ENCODE data around the gene BLVRA. TPM values are rescaled to one million over a fixed set of nuclear protein-coding genes. Genes with fewer than 3 reads are reported as not detected.
"Not testable (repeated sequence)": the region's sequence is repeated elsewhere in the genome, so short reads cannot be mapped to it uniquely, and the experiment has no call there.

BLVRA gene
- total RNA-seq, 2 donors from 2014 or later, result 29.8 to 36.1 TPM

DNA sequence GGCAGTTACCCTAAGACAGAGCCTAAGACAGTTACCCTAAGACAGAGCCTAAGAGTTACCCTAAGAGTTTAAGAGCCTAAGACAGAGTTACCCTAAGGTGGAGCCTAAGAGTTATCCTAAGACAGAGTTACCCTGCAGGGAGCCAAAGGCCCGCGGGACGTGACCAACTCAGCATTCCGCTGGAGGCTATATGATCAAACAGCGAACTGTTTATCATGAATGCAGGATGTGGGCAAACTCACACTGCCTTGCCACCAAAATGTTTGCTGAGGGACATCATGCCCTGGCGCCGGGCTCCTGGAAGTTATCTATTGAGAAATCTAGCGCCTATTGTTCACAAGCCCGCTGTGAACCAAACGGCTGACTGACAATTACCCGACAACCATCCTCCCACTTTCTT is 49.9 kb downstream of the BLVRA start:
- Mint-ChIP-seq H3K27me3 (ENCODE audit: low read depth) (peaks cover 19% of the 10 kb centered on the region), H3K4me3 (no peak overlapping the region), H3K36me3 (ENCODE audit: insufficient read depth in 2 of 2) (peaks cover 0 to 2% of the 10 kb centered on the region in 2 donors), H3K9me3 (no peaks in the 10 kb centered on the region), H3K27ac (peak overlapping the region; percentile 41), H3K4me1 (ENCODE audit: low read depth) (no peaks in the 10 kb centered on the region)
- DNase-seq (no peak), ATAC-seq (replicated peaks in 1 of 2) (no peak)

DNA sequence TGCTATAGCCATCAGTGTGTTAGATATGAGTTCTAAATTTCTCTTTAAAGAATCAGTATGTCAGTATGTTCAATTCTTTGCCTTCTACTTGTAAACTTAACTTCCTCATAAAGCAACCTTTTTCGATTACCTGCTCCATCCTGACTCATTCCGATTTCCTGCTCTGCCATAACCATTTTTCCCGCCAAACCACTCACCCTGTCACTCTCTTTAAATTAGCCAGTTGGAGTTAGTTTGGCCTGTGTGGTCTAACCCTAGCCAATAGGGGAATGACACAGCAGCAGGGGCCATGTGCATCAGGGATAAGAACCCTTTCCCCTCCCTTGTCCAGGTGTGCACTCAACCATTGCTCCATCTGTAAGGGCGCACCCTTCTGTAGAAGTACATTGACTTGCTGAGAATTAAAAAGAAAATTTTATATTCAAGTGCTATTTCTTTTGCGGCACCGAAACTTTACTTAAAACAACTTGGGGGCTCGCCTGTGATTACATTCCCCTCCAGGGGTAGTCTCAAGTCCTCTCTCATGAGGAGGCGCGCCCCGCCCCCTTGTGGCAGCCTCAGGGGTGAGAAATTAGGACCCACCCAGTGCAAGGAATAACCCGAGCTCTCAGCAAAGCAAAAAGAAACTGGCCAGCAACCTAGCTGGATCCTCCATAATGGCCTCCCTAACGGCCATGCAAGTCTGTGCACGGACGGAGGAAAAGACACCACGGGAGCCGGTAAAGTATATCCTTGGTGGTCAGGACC is 51.9 kb downstream of the BLVRA start:
- H3K27me3 Mint-ChIP-seq (ENCODE audit: low read depth), result peaks cover 33% of the 10 kb centered on the region
- not testable (repeated sequence) for H3K4me1 Mint-ChIP-seq (ENCODE audit: low read depth); H3K4me3 Mint-ChIP-seq; H3K36me3 Mint-ChIP-seq (ENCODE audit: insufficient read depth in 2 of 2); H3K9me3 Mint-ChIP-seq; H3K27ac Mint-ChIP-seq; ATAC-seq (replicated peaks in 1 of 2)
- peak; percentile 33 to 65 for DNase-seq

DNA sequence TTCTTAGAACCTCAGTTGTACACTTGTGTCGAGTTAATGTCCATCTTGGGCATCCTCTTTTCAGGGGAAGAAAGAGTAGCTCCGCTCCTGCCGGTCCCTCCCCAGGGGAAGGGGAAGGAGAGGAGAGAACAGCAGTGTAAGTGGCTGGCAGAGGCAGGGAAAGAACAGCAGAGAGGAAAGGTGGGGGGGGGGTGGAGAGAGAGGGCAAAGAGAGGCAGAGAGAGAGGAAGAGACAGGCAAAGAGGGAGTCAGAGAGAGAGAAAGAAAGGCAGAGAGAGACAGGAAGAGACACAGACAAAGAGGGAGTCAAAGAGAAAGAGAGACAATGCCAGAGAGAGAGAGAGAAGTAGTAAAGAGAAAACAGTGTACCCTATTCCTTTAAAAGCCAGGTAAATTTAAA is 56.9 kb downstream of the BLVRA start:
- peaks cover 47% of the 10 kb centered on the region for H3K27me3 Mint-ChIP-seq (ENCODE audit: low read depth)
- no peaks in the 10 kb centered on the region for H3K4me1 Mint-ChIP-seq (ENCODE audit: low read depth)
- ATAC-seq (replicated peaks in 1 of 2) (no peak), DNase-seq (no peak)
- H3K27ac Mint-ChIP-seq, result no peak overlapping the region
- no peak overlapping the region for H3K4me3 Mint-ChIP-seq
- H3K9me3 Mint-ChIP-seq, result peaks cover 0 to 2% of the 10 kb centered on the region in 2 donors
- H3K36me3 Mint-ChIP-seq (ENCODE audit: insufficient read depth in 2 of 2), result no peaks in the 10 kb centered on the region

DNA sequence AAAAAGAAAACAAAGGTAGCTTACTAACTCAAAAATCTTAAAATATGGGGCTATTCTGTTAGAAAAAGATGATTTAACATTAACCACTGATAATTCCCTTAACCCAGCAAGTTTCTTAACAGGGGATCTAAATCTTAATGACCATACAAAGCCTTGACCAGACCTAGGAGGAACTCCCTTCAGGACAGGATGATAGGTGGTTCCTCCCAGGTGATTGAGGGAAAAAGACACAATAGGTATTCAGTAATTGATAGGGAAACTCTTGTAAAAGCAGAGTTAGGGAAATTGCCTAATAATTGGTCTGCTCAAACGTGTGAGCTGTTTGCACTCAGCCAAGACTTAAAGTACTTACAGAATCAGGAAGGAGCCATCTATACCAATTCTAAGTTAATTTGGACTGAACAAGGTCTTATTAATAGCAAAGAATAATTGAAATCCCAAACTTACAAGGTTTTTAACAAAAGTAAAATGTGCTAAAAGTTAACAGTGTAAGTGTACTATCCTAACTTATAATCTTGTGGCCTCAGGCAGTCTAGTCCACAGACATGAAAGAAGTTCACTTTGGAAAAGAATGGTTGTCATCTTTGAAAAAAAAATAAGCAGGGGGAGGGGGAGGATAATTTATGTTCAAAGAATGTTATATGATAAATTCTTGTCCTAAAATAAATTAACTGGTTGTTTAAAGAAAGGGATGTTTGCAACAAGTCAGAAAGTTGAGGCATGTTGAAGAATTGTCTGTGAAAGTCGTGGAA is 57.7 kb downstream of the BLVRA start:
- DNase-seq; ATAC-seq (replicated peaks in 1 of 2); H3K36me3 Mint-ChIP-seq (ENCODE audit: insufficient read depth in 2 of 2); H3K4me1 Mint-ChIP-seq (ENCODE audit: low read depth); H3K4me3 Mint-ChIP-seq; H3K9me3 Mint-ChIP-seq; H3K27ac Mint-ChIP-seq: not testable (repeated sequence)
- H3K27me3 Mint-ChIP-seq (ENCODE audit: low read depth), result peaks cover 51% of the 10 kb centered on the region

DNA sequence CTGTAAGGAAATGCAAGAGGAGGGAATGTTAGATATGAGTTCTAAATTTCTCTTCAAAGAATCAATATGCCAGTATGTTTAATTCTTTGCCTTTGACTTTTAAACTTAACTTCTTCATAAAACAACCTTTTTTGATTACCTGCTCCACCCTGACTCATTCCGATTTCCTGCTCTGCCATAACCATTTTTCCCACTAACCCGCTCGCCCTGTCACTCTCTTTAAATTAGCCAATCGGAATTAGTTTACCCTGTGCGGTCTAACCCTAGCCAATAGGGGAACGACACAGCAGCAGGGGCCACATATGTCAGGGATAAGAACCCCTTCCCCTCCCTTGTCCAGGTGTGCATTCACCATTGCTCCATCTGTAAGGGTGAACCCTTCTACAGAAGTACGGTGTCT is 64.9 kb downstream of the BLVRA start:
- not testable (repeated sequence) for DNase-seq; H3K36me3 Mint-ChIP-seq (ENCODE audit: insufficient read depth in 2 of 2); H3K4me1 Mint-ChIP-seq (ENCODE audit: low read depth); H3K4me3 Mint-ChIP-seq; ATAC-seq (replicated peaks in 1 of 2); H3K9me3 Mint-ChIP-seq; H3K27ac Mint-ChIP-seq
- H3K27me3 Mint-ChIP-seq (ENCODE audit: low read depth), result peaks cover 54% of the 10 kb centered on the region

DNA sequence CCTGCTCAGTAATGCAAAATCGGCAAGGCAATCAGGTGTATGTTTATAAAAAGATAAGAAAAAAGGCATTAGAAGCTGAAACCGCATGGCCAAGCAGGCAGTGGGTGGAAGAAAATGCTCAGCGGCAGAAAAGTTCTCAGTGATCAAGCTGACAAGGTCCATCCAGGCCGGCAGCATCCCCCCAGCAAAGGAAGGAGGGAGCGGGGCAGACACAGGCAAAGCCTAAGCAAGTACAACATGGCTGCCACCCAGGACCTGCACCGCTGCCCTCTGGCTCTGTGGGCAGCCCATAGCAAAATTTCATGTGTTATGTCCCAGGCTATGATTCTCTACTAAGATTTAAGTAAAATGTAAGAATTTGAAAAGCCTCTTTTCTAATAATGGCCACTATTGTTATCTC is 65.5 kb downstream of the BLVRA start:
- H3K27me3 Mint-ChIP-seq (ENCODE audit: low read depth), result peaks cover 59% of the 10 kb centered on the region
- H3K4me3 Mint-ChIP-seq, result no peak overlapping the region
- H3K36me3 Mint-ChIP-seq (ENCODE audit: insufficient read depth in 2 of 2), result no peaks in the 10 kb centered on the region
- H3K4me1 Mint-ChIP-seq (ENCODE audit: low read depth), result no peaks in the 10 kb centered on the region
- no peak overlapping the region for H3K27ac Mint-ChIP-seq
- DNase-seq (no peak), ATAC-seq (replicated peaks in 1 of 2) (no peak)
- no peaks in the 10 kb centered on the region for H3K9me3 Mint-ChIP-seq

DNA sequence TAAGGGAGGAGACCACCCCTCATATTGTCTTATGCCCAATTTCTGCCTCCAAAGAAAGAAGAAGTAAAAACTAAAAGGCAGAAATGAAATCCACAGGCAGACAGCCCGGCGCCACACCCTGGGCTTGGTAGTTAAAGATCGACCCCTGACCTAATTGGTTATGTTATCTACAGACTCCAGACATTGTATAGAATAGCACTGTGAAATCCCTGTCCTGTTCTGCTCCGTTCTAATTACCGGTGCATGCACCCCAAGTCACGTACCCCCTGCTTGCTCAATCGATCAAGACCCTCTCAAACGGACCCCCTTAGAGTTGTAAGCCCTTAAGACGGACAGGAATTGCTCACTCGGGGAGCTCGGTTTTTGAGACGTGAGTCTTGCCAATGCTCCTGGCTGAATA is 66.0 kb downstream of the BLVRA start:
- H3K4me1 Mint-ChIP-seq (ENCODE audit: low read depth); H3K36me3 Mint-ChIP-seq (ENCODE audit: insufficient read depth in 2 of 2); H3K27ac Mint-ChIP-seq; H3K4me3 Mint-ChIP-seq; DNase-seq; H3K9me3 Mint-ChIP-seq; ATAC-seq (replicated peaks in 1 of 2): not testable (repeated sequence)
- H3K27me3 Mint-ChIP-seq (ENCODE audit: low read depth), result peaks cover 61% of the 10 kb centered on the region

DNA sequence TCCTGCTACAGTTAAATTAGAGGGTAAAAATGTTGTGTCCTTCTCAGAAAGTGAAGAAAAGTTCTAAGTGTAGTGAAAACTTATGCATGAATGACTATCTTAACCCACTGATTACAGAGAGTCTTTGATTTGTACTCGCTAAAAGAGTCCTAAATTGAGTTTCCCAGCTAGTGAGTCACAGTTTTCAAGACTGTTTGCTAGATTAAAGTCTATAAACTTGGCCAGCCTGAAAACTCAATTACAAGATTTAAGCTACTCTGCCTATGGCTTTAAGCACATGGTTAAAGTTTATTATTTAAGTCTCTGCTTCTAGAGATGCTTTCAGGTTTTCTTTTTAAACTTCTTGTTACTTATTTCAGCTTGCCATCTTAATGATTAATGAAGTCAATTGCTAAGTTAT is 66.5 kb downstream of the BLVRA start:
- Mint-ChIP-seq H3K4me1 (ENCODE audit: low read depth) (no peaks in the 10 kb centered on the region), H3K9me3 (no peaks in the 10 kb centered on the region), H3K4me3 (no peak overlapping the region), H3K27me3 (ENCODE audit: low read depth) (peaks cover 58% of the 10 kb centered on the region), H3K36me3 (ENCODE audit: insufficient read depth in 2 of 2) (no peaks in the 10 kb centered on the region), H3K27ac (no peak overlapping the region)
- ATAC-seq (replicated peaks in 1 of 2) (peak in 1 of 2 donors; percentile 42), DNase-seq (no peak)

DNA sequence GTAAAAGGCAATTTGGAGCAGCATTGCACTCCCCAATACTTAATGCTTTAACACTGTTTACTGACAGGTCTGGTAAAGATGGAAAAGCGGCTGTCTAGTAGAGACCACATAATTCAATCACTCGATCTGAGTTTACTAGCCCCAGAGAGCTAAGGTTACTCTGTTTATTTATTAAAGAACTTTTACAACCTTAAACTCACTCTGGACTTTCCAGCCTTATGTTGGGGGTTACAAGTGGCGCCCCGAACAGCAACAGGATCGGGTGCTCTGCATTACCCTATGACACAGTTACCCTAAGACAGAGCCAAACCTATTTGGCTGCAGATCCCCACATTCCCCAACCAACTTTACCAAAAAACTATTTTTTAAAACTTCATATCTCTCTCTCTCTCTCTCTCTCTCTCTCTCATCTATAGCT is 66.9 kb downstream of the BLVRA start:
- Mint-ChIP-seq H3K4me1 (ENCODE audit: low read depth) (no peaks in the 10 kb centered on the region), H3K9me3 (no peaks in the 10 kb centered on the region), H3K27me3 (ENCODE audit: low read depth) (peaks cover 53% of the 10 kb centered on the region), H3K36me3 (ENCODE audit: insufficient read depth in 2 of 2) (no peaks in the 10 kb centered on the region), H3K4me3 (no peak overlapping the region), H3K27ac (no peak overlapping the region)
- ATAC-seq (replicated peaks in 1 of 2), result no peak
- no peak for DNase-seq

DNA sequence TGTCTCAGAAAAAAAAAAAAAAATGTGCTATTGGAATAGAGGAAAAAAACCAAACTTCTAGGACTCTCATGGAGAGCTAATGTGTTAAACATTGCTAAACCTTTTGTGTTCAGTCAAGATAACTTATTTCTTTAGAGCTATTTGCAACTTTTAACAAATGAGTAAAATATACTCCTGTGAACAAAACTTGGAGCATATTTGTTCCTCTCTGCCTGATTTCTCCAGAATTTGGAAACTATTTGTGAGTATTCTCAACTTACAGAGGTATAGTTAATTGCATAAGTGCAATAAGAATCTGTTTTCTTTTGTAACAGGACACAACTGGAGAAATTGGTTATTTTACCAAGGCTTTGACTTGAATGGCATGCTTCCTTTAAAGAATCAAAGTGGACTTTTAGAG is 72.4 kb downstream of the BLVRA start:
- DNase-seq; ATAC-seq (replicated peaks in 1 of 2); H3K9me3 Mint-ChIP-seq; H3K4me3 Mint-ChIP-seq; H3K27ac Mint-ChIP-seq: not testable (repeated sequence)
- peaks cover 9 to 15% of the 10 kb centered on the region in 2 donors for H3K36me3 Mint-ChIP-seq (ENCODE audit: insufficient read depth in 2 of 2)
- H3K4me1 Mint-ChIP-seq (ENCODE audit: low read depth), result peaks cover 26% of the 10 kb centered on the region
- peaks cover 24% of the 10 kb centered on the region for H3K27me3 Mint-ChIP-seq (ENCODE audit: low read depth)

DNA sequence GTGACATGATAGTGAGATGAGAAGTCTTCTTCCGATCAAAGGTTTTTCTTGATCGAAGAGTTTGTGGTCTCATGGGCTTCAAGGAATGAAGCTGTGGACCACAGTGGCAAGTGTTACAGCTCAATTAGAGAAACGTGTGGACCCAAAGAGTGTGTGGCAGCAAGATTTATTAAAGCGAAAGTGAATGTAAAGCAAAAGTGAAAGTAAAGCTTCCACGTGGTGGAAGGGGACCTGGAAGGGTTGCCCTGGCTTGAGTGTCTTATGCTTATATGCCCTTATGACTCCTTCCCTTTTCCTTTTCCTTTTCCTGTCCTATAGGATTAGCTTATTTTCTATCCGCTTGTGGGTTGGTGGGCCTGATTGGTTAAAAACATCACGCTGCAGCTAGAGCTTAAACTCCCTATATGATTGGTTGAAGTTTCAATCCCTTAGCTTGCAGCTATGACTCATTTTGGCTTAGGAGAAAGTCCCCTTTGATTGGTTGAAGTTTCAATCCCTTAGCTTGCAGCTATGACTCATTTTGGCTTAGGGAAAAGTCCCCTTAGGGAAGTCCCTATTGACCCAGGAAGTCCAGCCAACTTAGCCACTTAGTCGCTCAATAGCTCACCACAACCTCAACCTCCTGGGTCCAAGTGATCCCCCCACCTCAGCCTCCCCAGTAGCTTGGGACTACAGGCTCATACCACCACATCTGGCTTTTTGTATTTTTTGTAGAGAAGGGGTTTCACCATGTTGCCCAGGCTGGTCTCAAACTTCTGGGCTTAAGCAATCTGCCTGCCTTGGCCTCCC is 76.2 kb downstream of the BLVRA start:
- Mint-ChIP-seq H3K4me1 (ENCODE audit: low read depth) (peaks cover 26% of the 10 kb centered on the region), H3K4me3 (peak overlapping the region; percentile 75 to 88), H3K27me3 (ENCODE audit: low read depth) (peaks cover under 1% of the 10 kb centered on the region), H3K9me3 (peaks cover 2 to 4% of the 10 kb centered on the region in 2 donors), H3K36me3 (ENCODE audit: insufficient read depth in 2 of 2) (peaks cover 9 to 15% of the 10 kb centered on the region in 2 donors), H3K27ac (peak overlapping the region; percentile 79)
- ATAC-seq (replicated peaks in 1 of 2) (peak; percentile 49 to 75), DNase-seq (peak; percentile 25 to 57)

DNA sequence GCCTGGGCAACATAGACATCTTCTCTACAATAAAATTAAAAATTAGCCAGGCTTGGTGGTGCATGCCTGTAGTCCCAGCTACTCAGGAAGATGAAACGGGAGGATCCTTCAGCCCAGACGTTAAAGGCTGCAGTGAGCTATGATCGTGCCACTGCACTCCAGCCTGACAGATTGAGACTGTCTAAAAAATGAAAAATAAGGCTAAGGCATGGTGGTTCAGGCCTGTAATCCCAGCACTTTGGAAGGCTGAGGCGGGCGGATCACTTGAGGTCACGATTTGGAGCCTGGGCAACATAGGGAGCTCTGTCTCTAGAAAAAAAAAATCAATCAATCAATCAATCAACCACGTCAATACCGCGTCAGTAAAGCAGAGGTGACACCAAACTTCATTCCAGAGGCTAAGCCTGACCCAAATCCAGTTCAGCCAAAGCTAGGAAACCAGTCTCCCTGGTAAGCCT is 79.8 kb downstream of the BLVRA start:
- ATAC-seq (replicated peaks in 1 of 2) (no peak), DNase-seq (no peak)
- Mint-ChIP-seq H3K36me3 (ENCODE audit: insufficient read depth in 2 of 2) (peaks cover 2 to 3% of the 10 kb centered on the region in 2 donors), H3K27me3 (ENCODE audit: low read depth) (no peaks in the 10 kb centered on the region), H3K27ac (no peak overlapping the region), H3K4me3 (peak overlapping the region in 1 of 2 donors; percentile 72), H3K4me1 (ENCODE audit: low read depth) (peaks cover 15% of the 10 kb centered on the region), H3K9me3 (peaks cover 0 to 1% of the 10 kb centered on the region in 2 donors)

DNA sequence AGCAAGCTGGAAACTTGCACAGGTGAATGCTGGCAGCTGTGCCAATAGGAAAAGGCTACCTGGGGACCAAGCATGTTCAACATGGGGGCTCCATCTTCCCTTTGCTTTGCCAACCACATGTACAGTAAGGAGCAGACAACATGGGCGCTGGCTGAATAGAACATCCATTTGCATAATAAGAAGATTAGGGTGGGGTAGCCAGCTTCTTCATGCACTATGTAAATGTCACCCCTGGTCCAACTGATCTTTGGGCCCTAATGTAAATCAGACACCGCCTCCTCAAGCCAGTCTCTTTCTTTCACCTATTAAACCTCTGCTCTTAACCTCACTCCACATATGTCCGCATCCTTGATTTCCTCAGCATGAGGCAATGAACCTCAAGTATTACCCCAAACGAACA is 84.8 kb downstream of the BLVRA start:
- Mint-ChIP-seq H3K27ac (no peak overlapping the region), H3K27me3 (ENCODE audit: low read depth) (no peaks in the 10 kb centered on the region), H3K9me3 (no peaks in the 10 kb centered on the region), H3K36me3 (ENCODE audit: insufficient read depth in 2 of 2) (no peaks in the 10 kb centered on the region), H3K4me1 (ENCODE audit: low read depth) (no peaks in the 10 kb centered on the region), H3K4me3 (no peak overlapping the region)
- no peak for DNase-seq
- ATAC-seq (replicated peaks in 1 of 2), result no peak
